Stimulated activated CD4-positive, alpha-beta T cell treated with anti-CD3 and anti-CD28 coated beads, Interleukin-15, amount 100 ng/mL, for 24 hours (primary cell): ENCODE data around the gene MYO9A.

ENCODE experiments used
- DNase-seq: peaks from one replicate; pipeline ENCODE4 v3.0.0-alpha.2; 2020

Gene MYO9A

GRCh38 chr15:71777216-71777943, 340.6 kb downstream of the MYO9A start:
- DNase-seq, result no peak

- DNase-seq, result no peak
Observed at GRCh38 chr15:71776304-71776703, 341.6 kb downstream of the MYO9A start.

- no peak for DNase-seq
Observed at GRCh38 chr15:71775856-71776255, 342.1 kb downstream of the MYO9A start.

GRCh38 chr15:71773206-71773859, 344.6 kb downstream of the MYO9A start:
- DNase-seq, result no peak
